ENCODE results near the gene ZDHHC22. TPM values are rescaled to one million over a fixed set of nuclear protein-coding genes. Genes with fewer than 3 reads are reported as not detected.

ZDHHC22 gene
- total RNA-seq, 1 experiment from 2014 or later: 0.46 TPM

DNA sequence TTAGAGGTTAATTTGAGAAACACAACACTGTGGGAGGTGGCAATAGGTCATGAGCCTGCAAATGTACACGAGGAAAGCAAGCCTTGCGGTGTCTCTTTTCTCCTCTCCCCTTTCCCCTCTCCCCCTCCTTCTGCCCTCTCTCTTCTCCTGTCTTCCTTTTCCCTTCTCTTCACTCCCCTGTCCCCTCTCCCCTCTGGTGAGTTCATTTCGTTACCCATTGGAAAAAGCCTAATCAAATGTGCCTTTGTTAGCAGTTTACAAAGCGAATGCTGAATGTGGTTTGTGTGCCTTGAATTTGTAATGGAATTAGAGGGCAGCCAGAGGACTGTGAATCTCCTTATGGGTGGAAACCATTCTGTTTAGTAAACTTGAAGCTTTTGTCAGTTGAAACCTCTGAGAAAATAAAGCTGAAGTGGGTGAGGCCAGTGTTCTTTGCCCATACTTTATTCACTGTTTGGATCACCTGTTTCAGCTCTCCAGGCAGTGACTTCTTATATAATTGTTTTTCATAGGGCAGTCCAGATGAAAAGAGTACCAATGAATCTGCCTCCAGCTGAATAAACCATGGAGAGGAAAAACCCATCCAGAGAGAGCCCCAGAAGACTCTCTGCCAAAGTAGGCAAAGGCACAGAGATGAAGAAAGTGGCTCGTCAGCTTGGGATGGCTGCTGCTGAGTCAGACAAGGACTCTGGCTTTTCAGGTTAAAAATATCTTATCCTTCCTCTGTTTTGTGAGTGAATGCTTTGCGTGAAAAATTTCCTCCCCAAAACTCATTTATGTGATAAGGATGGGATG, 36.2 kb downstream of the ZDHHC22 start:
- CTCF ChIA-PET: interaction anchor here (0.6 kb wide), 1 partner anchor 37 kb away, joined by 3 read pairs; no protein-coding TSS in a partner anchor
- intact Hi-C loops (cut with micrococcal nuclease; ENCODE audit: unreplicated experiment): no loop called here
- Histone ChIP-seq H3K27me3 (ENCODE audit: control insufficient read depth, insufficient read depth, low read length) (no peaks in the 10 kb centered on the region), H3K4me3 (ENCODE audit: low read depth in 2 of 2, low read length in 2 of 2) (no peak overlapping the region), H3K27ac (ENCODE audit: low read length) (no peak overlapping the region), H3K4me1 (ENCODE audit: control insufficient read depth, insufficient read depth, low read length) (no peaks in the 10 kb centered on the region; the same call in 1 of the 2 replicates), H3K9me3 (ENCODE audit: control insufficient read depth, insufficient read depth, low read depth, low read length) (no peaks in the 10 kb centered on the region), H3K36me3 (ENCODE audit: control insufficient read depth, insufficient read depth, low read length) (peaks cover 2% of the 10 kb centered on the region; the same call in 1 of the 2 replicates)
- POLR2A ChIA-PET: no interaction called here
- TF ChIP-seq, protein P1, sequence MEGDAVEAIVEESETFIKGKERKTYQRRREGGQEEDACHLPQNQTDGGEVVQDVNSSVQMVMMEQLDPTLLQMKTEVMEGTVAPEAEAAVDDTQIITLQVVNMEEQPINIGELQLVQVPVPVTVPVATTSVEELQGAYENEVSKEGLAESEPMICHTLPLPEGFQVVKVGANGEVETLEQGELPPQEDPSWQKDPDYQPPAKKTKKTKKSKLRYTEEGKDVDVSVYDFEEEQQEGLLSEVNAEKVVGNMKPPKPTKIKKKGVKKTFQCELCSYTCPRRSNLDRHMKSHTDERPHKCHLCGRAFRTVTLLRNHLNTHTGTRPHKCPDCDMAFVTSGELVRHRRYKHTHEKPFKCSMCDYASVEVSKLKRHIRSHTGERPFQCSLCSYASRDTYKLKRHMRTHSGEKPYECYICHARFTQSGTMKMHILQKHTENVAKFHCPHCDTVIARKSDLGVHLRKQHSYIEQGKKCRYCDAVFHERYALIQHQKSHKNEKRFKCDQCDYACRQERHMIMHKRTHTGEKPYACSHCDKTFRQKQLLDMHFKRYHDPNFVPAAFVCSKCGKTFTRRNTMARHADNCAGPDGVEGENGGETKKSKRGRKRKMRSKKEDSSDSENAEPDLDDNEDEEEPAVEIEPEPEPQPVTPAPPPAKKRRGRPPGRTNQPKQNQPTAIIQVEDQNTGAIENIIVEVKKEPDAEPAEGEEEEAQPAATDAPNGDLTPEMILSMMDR (IDR thresholded peaks at IDR 0.05): no peak
- TF ChIP-seq SIN3A (IDR thresholded peaks at IDR 0.05; ENCODE audit: borderline replicate concordance, insufficient read depth, low read depth, low read length) (no peak), TCF7L2 (IDR thresholded peaks at IDR 0.05; ENCODE audit: low read depth, low read length) (no peak), POLR2AphosphoS5 (IDR thresholded peaks at IDR 0.05; ENCODE audit: low read depth, low read length) (no peak)
- TF ChIP-seq, protein P2, sequence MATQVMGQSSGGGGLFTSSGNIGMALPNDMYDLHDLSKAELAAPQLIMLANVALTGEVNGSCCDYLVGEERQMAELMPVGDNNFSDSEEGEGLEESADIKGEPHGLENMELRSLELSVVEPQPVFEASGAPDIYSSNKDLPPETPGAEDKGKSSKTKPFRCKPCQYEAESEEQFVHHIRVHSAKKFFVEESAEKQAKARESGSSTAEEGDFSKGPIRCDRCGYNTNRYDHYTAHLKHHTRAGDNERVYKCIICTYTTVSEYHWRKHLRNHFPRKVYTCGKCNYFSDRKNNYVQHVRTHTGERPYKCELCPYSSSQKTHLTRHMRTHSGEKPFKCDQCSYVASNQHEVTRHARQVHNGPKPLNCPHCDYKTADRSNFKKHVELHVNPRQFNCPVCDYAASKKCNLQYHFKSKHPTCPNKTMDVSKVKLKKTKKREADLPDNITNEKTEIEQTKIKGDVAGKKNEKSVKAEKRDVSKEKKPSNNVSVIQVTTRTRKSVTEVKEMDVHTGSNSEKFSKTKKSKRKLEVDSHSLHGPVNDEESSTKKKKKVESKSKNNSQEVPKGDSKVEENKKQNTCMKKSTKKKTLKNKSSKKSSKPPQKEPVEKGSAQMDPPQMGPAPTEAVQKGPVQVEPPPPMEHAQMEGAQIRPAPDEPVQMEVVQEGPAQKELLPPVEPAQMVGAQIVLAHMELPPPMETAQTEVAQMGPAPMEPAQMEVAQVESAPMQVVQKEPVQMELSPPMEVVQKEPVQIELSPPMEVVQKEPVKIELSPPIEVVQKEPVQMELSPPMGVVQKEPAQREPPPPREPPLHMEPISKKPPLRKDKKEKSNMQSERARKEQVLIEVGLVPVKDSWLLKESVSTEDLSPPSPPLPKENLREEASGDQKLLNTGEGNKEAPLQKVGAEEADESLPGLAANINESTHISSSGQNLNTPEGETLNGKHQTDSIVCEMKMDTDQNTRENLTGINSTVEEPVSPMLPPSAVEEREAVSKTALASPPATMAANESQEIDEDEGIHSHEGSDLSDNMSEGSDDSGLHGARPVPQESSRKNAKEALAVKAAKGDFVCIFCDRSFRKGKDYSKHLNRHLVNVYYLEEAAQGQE (IDR thresholded peaks at IDR 0.05; ENCODE audit: insufficient read depth in 1 of 2, low read depth in 2 of 2, low read length in 1 of 2): no peak
- in situ Hi-C loops (cut with HindIII; ENCODE audit: low pct_unique_long_range_greater_than_20kb, low sequenced_read_pairs): no loop called here
- ATAC-seq (no peak), DNase-seq (ENCODE audit: low read depth, low spot score) (no peak)
- no TSS peak for BruUV-seq (replicated peaks)

DNA sequence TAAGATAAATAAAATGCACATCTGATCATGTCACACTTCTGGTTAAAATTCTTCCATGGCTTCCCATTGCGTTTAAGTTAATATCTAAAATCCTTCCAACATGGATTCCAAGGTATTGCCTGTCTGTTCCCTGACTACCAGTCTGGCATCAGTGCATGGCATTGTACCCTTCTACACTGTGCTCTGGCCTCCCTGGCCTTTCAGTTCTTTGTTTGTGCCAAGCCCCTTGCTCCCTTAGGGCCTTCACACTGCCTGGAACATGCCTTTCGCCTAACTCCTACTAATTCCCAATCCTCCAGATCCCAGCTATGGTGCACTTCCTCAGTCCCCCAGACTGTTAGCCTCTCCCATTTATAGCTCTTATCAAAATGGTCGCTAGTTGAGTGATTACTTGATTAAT, 37.2 kb downstream of the ZDHHC22 start:
- no TSS peak for BruUV-seq (replicated peaks)
- H3K9me3 ChIP-seq (ENCODE audit: control insufficient read depth, insufficient read depth, low read depth, low read length): no peaks in the 10 kb centered on the region
- intact Hi-C loops (cut with micrococcal nuclease; ENCODE audit: unreplicated experiment): no loop called here
- no peaks in the 10 kb centered on the region for H3K27me3 ChIP-seq (ENCODE audit: control insufficient read depth, insufficient read depth, low read length)
- ChIA-PET POLR2A (no interaction called here), CTCF (no interaction called here)
- H3K4me1 ChIP-seq (ENCODE audit: control insufficient read depth, insufficient read depth, low read length): peaks cover 5% of the 10 kb centered on the region
- in situ Hi-C loops (cut with HindIII; ENCODE audit: low pct_unique_long_range_greater_than_20kb, low sequenced_read_pairs): no loop called here
- peaks cover 2% of the 10 kb centered on the region; the same call in 1 of the 2 replicates for H3K36me3 ChIP-seq (ENCODE audit: control insufficient read depth, insufficient read depth, low read length)
- ATAC-seq: no peak
- no peak overlapping the region for H3K4me3 ChIP-seq (ENCODE audit: low read depth in 2 of 2, low read length in 2 of 2)
- TF ChIP-seq TCF7L2 (IDR thresholded peaks at IDR 0.05; ENCODE audit: low read depth, low read length) (no peak), SIN3A (IDR thresholded peaks at IDR 0.05; ENCODE audit: borderline replicate concordance, insufficient read depth, low read depth, low read length) (no peak), POLR2AphosphoS5 (IDR thresholded peaks at IDR 0.05; ENCODE audit: low read depth, low read length) (no peak)
- TF ChIP-seq, protein P1 (IDR thresholded peaks at IDR 0.05): no peak
- TF ChIP-seq, protein P2 (IDR thresholded peaks at IDR 0.05; ENCODE audit: insufficient read depth in 1 of 2, low read depth in 2 of 2, low read length in 1 of 2): no peak
- DNase-seq (ENCODE audit: low read depth, low spot score): no peak
- no peak overlapping the region for H3K27ac ChIP-seq (ENCODE audit: low read length)
